NCI-H526 treated with DMSO at 0.1 percent for 48 hours (cell line): Measurements from ENCODE around the gene MPRIP.

Source experiments
- DNase-seq: peaks from one replicate; lab custom pipeline; 2025; lab: John Stamatoyannopoulos, UW

MPRIP gene

GRCh38 chr17:17109256-17109655, 67.0 kb downstream of the MPRIP start:
- DNase-seq, result peak; percentile 25

GRCh38 chr17:17109907-17110306, 67.7 kb downstream of the MPRIP start:
- DNase-seq, result peak; percentile 10

- no peak for DNase-seq
Measured at GRCh38 chr17:17110520-17110919, 68.3 kb downstream of the MPRIP start.

GRCh38 chr17:17111401-17112393, 69.4 kb downstream of the MPRIP start:
- no peak for DNase-seq

- no peak for DNase-seq
Measured at GRCh38 chr17:17112628-17113200, 70.5 kb downstream of the MPRIP start.

- DNase-seq, result no peak
Measured at GRCh38 chr17:17114592-17115225, 72.5 kb downstream of the MPRIP start.

- DNase-seq, result no peak
Measured at GRCh38 chr17:17115620-17116019, 73.4 kb downstream of the MPRIP start.

- DNase-seq, result no peak
Measured at GRCh38 chr17:17116406-17116805, 74.1 kb downstream of the MPRIP start.

GRCh38 chr17:17117923-17118322, 75.7 kb downstream of the MPRIP start:
- DNase-seq, result no peak

GRCh38 chr17:17118399-17118798, 76.1 kb downstream of the MPRIP start:
- DNase-seq, result no peak

- DNase-seq, result no peak
Measured at GRCh38 chr17:17119106-17119505, 76.8 kb downstream of the MPRIP start.

- no peak for DNase-seq
Measured at GRCh38 chr17:17119533-17119932, 77.3 kb downstream of the MPRIP start.

- DNase-seq, result no peak
Measured at GRCh38 chr17:17120294-17120693, 78.0 kb downstream of the MPRIP start.

GRCh38 chr17:17120701-17121100, 78.4 kb downstream of the MPRIP start:
- DNase-seq, result no peak

- DNase-seq, result no peak
Measured at GRCh38 chr17:17121162-17121561, 78.9 kb downstream of the MPRIP start.

- peak; percentile 80 for DNase-seq
Measured at GRCh38 chr17:17122781-17123483, 80.7 kb downstream of the MPRIP start.

GRCh38 chr17:17124341-17124740, 82.1 kb downstream of the MPRIP start:
- DNase-seq, result no peak

GRCh38 chr17:17125136-17126084, 83.2 kb downstream of the MPRIP start:
- DNase-seq, result no peak

GRCh38 chr17:17126131-17127110, 84.2 kb downstream of the MPRIP start:
- DNase-seq, result no peak

GRCh38 chr17:17127156-17127555, 84.9 kb downstream of the MPRIP start:
- no peak for DNase-seq
